HUDEP-2 (cell line): Measurements from ENCODE around the gene ULK4.
"Not testable (repeated sequence)": the region's sequence is repeated elsewhere in the genome, so short reads cannot be mapped to it uniquely, and the experiment has no call there.

Experiments
- DNase-seq, 76 experiments: peaks; one replicate each; lab custom pipeline; 2025; ENCODE audit not compliant: unreplicated experiment in 76 of 76; lab: John Stamatoyannopoulos, UW

Gene ULK4

GRCh38 chr3:41592753-41593510, 369.0 kb downstream of the ULK4 start:
- no peak for DNase-seq

GRCh38 chr3:41583014-41583413, 378.9 kb downstream of the ULK4 start:
- no peak for DNase-seq

GRCh38 chr3:41581700-41582099, 380.2 kb downstream of the ULK4 start:
- no peak for DNase-seq

- no peak for DNase-seq
These were observed 381.5 kb downstream of the ULK4 start for GRCh38 chr3:41580274-41580959.

GRCh38 chr3:41579861-41580260, 382.0 kb downstream of the ULK4 start:
- no peak for DNase-seq

GRCh38 chr3:41578798-41579197, 383.1 kb downstream of the ULK4 start:
- DNase-seq: no peak

- no peak for DNase-seq
These were observed 386.2 kb downstream of the ULK4 start for GRCh38 chr3:41575724-41576123.

GRCh38 chr3:41574900-41575299, 387.0 kb downstream of the ULK4 start:
- DNase-seq: no peak

- DNase-seq: no peak
These were observed 388.3 kb downstream of the ULK4 start for GRCh38 chr3:41573591-41573990.

GRCh38 chr3:41572092-41572491, 389.8 kb downstream of the ULK4 start:
- no peak for DNase-seq

- DNase-seq: no peak
These were observed 392.1 kb downstream of the ULK4 start for GRCh38 chr3:41569632-41570305.

- DNase-seq: no peak
These were observed 395.9 kb downstream of the ULK4 start for GRCh38 chr3:41565948-41566514.

- DNase-seq: no peak
These were observed 396.9 kb downstream of the ULK4 start for GRCh38 chr3:41565003-41565402.

GRCh38 chr3:41556245-41556644, 405.7 kb downstream of the ULK4 start:
- not testable (repeated sequence) for DNase-seq

GRCh38 chr3:41532976-41533375, 428.9 kb downstream of the ULK4 start:
- DNase-seq: no peak

- DNase-seq: no peak
These were observed 434.8 kb downstream of the ULK4 start for GRCh38 chr3:41526995-41527573.

- DNase-seq: no peak
These were observed 436.4 kb downstream of the ULK4 start for GRCh38 chr3:41525303-41526064.

- no peak for DNase-seq
These were observed 438.0 kb downstream of the ULK4 start for GRCh38 chr3:41523897-41524296.

GRCh38 chr3:41522612-41523011, 439.3 kb downstream of the ULK4 start:
- no peak for DNase-seq

- no peak for DNase-seq
These were observed 440.8 kb downstream of the ULK4 start for GRCh38 chr3:41521010-41521655.
